C4-2B (cell line): ENCODE measurements around the gene TMEM271.

ENCODE experiments used
- ZFX ChIP-seq: fragments of 450-650 bp; IDR thresholded peaks from 2 replicates; pipeline ENCODE4 v1.6.1; 2017
- TF ChIP-seq, protein P1 (sequence below): fragments of 450-650 bp; conservative IDR thresholded peaks from 2 replicates; pipeline ENCODE4 v1.5.1; 2017; ENCODE audit warnings: mild to moderate bottlenecking

DNA sequence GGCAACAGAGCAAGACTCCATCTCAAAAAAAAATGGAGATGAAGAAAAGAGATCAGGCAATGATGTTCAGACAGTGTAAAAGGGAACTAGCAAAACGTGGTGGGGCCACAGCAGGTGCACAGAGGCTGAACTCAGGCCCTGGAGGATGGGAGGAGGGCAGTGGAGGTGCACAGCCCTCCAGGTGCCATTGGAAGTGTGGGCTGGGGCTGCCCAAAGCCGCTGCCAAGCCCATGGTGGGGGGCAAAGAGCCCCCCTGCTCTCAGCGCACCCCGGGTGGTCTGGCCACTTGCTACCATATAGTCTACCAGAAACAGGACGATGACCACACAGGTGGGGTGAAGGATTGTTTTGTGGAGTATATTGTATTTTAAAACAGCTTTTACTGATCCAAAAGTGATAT is 7.1 kb downstream of the TMEM271 start:
- TF ChIP-seq, protein P1, sequence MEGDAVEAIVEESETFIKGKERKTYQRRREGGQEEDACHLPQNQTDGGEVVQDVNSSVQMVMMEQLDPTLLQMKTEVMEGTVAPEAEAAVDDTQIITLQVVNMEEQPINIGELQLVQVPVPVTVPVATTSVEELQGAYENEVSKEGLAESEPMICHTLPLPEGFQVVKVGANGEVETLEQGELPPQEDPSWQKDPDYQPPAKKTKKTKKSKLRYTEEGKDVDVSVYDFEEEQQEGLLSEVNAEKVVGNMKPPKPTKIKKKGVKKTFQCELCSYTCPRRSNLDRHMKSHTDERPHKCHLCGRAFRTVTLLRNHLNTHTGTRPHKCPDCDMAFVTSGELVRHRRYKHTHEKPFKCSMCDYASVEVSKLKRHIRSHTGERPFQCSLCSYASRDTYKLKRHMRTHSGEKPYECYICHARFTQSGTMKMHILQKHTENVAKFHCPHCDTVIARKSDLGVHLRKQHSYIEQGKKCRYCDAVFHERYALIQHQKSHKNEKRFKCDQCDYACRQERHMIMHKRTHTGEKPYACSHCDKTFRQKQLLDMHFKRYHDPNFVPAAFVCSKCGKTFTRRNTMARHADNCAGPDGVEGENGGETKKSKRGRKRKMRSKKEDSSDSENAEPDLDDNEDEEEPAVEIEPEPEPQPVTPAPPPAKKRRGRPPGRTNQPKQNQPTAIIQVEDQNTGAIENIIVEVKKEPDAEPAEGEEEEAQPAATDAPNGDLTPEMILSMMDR: no peak
- no peak for TF ChIP-seq ZFX
